ENCODE results near the gene ZDHHC11.
"Not testable (repeated sequence)": the region's sequence is repeated elsewhere in the genome, so short reads cannot be mapped to it uniquely, and the experiment has no call there.

Gene ZDHHC11

DNA sequence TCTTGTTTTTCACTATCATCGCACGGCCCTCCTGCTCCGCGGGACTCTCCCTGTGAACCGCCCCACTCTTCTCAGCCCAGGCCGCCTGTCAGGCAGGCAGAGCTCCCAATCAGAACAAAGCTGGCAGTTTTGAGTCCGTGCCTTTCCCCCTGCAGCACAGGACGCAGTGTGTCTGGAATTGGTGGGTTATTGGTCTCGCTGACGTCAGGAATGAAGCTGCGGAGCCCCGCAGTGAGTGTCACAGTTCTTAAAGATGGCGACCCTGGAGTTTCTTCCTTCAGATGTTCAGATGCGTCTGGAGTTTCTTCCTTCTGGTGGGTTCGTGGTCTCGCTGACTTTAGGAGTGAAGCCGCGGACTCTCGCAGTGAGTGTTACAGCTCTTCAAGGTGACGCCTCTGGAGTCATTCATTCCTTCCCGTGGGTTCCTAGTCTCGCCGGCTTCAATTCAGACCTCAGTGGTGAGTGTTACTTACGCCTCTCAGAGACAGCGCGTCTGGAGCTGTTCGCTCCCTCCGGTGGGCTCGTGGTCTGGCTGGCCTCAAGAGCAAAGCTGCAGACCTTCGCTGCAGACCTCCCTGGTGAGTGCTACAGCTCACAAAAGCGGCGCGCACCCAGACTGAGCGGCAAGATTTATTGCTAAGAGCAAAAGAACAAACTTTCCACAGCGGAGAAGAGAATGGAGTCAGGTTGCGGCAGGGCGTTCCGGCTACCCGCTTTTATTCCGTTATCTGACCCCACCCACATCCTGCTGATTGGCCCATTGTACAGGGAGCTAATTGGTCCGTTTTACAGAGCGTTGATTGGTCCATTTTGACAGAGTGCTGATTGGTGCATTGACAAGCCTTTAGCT lies 73.7 kb downstream of the ZDHHC11 start:
- DNase-seq (ENCODE audit: low read depth in 2 of 2), result no peak

DNA sequence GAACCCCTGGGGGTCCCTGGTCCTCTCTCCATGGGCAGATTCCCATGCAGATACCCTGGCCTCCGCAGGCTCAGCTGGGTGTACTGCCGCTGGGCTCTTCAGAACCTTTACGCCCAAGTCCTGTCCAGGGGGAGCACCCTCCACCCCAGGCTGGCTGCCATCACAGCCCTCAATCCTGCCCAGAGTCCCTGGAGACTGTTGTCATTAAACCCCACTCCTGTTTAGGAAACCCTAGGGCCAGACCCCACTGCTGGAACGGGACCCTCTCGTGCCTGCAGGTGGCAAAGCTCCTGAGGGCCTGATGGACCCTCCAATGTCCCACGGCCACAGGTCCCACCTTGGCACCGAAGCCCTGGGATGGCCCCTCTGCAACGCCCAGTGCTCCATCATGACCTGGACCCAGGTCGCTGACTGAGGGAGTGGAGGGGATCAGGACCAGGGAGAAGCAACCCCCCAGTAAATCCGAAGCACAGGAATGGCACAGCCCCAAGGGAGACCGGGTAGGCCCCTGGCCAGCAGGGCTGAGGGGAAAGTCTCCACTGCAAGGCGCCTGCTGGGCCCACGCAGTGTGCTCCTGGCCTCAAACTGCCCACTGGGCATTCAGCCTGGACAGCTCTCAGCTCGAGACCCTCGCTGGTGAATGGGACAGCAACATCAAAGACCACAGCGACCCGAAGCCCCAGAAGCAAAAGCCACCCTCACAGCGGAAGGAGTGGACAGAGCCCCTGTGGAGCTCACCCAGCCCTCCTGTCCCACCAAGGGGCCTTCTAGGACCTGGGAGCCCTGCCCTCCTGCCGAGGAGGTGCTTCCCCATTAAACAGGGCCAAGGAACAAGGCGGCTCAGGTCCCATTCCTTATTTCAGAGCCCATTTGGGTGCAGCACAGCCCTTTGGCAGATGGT lies 74.6 kb downstream of the ZDHHC11 start:
- no peak for DNase-seq (ENCODE audit: low read depth in 2 of 2)

DNA sequence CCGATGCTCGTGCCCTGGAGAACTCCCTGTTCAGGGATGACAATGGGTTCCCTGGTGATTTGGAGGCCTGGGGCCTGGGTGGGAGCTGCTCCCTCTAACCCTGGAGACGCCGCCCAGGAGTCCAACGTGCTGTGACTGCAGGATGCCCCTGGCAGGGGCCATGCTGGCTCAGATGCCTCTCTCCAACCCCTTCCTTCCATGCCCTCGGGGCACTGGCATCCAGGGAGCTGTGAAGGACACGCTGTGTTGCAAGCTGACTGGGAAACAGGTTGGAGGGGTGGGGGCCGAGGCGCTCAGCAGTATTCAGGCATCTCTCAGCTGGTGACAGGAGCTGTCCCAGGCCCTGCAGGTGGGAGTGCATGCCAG lies 75.2 kb downstream of the ZDHHC11 start:
- not testable (repeated sequence) for DNase-seq (ENCODE audit: low read depth in 2 of 2)

DNA sequence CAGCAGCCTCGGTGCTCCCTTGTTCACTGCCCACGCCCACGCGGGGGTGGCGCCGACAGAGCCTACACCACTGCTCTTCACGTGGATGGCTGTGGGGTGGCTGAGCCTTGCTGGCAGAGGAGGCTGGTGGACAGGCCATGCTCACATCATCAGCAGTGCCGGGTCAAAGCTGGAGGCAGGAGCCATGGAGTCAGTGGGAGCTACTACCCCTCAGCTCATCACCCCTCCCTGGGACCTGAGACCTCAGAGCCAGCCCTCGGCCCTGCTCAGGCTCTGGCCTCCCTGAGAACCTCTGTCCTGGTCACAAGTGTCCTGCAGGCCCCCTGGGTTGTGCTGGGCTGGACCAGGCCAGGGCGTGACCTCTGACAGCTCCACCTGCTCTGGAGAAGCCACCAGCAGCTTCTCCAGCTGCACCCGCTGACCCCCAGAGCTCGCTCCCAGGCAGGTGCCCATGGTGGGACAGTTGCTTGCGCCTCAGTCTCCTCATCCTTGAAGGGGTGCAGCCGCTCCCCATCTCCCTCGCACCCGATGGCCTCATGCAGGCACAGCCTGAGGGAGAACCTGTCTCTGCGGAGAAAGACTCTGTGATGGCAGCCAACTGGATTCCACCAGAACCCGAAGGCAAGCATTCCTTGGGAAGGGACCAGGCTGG lies 75.8 kb downstream of the ZDHHC11 start:
- not testable (repeated sequence) for DNase-seq (ENCODE audit: low read depth in 2 of 2)

DNA sequence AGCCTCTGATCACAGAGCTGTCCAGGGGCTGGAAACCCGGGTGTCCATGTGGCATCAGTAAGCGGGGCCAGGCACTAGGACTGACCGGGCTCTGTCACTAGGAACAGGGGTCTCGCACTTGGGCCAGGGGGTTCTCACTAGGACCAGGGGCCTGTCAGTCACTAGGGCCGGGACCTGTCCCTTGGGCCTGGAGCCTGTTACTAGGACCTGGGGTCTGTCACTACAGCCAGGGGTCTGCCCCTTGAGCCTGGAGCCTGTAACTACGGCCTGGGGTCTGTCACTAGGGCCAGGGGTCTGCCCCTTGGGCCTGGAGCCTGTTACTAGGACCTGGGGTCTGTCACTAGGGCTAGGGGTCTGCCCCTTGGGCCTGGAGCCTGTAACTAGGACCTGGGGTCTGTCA lies 76.5 kb downstream of the ZDHHC11 start:
- DNase-seq (ENCODE audit: low read depth in 2 of 2), result not testable (repeated sequence)

DNA sequence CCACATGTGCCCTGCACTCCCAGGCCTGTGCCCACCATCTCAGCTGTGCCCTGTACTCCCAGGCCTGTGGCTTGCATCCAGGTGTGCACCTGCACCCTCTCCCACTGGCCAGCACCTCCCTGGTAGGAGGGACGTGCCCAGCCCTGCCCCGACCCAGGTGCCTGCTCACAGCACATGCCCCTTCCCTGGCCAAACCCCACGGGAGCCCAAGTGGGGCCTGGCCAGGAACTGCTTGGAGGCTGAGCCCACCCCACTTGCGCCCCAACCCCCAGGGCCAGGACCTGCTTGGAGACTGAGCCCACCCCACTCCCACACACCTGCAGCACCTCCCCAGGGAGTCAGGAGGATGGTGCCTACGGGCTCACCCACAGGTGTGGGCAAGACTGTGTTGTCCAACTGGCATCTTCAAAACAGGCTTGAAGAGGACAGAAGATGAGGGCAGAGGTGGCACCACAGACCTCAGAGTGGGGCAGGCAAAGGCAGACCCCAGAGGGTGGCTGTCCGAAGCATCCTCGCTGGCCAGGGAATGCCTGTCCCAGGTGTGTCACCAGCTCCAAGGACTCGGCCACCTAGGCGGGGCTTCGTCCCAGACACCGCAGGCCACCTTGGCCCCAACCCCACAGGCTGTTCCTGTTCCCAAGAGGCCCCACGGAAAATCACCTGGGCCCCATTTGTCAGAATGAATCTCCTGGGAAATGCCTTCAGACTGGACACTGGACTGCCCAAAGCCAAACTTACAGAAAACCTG lies 77.1 kb downstream of the ZDHHC11 start:
- no peak for DNase-seq (ENCODE audit: low read depth in 2 of 2)

DNA sequence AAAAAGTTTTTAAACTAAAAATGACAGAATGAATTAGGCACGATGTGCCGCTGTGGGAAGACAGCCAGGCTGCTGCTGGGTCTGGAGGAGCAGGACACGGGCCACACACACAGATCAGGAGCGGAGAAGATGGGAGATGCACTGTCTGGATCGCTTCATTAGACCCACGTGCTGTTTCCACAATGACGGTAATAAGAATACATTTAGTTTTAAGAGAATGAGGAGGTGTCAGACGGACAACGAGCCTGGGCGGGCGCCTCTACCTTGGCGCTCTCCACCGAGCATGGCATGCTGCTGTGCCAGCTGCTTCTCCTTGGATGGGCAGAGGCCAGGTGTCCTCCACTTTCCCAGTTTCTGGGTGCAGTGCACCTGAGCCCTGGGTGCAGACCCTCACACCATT lies 77.9 kb downstream of the ZDHHC11 start:
- DNase-seq (ENCODE audit: low read depth in 2 of 2), result not testable (repeated sequence)

DNA sequence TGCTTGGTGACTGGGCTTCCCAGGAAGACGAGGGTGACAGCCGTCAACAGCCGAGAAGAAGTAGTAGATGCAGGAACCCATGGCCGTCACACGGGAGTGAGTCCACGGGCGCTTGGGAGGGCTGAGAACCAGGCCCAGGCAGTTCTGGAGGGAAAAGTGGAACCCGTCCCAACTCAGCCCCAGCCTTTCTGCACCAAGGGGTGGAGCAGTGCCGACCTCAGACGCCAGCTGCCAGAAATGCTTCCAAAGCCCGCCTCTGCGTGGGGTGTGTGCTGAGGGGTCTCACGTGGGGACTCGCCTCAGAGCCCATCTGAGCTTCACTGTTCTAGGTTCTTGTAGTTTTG lies 78.3 kb downstream of the ZDHHC11 start:
- DNase-seq (ENCODE audit: low read depth in 2 of 2), result not testable (repeated sequence)

DNA sequence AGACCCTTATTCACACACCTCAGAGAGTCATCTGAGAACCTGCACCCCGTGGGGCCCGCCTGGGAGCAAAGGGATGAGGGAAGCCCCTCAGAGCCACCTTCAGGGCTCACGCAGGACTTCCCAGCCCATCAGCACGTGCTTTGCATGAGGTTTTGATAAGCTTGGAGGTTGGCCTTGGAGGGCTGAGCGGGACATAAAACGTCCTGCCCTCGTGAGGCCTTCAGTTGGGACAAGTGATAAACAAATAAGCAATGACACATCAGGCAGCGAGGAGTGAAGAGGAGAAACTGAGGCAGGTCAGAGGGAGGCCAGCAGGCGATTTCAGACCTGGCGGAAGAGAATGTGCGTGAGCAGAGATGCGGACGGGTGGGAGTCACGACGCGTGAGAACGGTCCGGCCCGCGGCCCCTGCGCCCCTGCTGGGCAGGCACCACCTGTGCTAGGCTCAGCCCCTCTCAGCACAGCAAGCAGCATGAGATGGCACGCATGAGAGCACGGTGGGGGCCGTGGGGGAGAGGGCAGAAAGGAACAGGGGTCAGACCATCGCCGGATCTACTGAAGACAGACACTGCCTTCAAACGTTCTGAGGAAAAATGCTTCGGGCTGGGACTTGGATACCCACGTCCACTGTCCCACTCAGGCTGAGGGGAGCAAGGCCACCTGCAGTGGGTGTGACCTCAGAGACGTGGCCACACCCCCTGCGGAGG lies 78.8 kb downstream of the ZDHHC11 start:
- DNase-seq (ENCODE audit: low read depth in 2 of 2), result not testable (repeated sequence)

DNA sequence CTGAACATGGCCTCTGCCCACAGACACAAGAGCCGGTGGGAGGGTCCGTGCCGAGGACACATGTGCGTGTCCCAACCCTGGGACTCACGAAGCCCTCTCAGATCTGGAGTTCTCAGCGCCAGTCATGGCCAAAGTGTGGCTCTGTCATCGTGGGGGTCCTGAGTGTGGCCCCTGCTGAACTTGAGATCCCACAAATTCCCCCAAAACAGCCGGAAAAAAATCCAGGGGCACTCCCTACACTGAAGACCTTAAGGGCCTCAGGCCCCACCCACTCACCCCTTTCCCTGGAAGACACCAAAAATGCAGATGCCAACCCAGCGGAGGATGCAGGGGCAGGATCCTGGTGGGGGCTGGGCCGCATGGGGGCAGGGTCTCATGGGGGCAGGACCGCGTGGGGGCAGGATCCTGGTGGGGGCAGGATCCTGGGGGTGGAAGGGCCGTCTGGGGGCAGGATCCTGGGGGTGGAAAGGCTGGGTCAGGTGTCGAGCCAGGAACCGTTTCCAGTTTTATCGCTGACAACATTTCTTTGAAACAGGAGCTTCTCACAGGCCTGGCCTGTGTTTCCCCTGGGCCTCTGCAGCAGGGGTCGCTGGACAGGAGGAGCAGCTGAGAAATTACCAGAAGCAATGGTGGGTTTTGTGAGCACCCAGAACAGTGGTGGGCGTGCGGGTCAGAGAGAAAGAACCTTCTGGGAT lies 79.6 kb downstream of the ZDHHC11 start:
- DNase-seq (ENCODE audit: low read depth in 2 of 2), result not testable (repeated sequence)

DNA sequence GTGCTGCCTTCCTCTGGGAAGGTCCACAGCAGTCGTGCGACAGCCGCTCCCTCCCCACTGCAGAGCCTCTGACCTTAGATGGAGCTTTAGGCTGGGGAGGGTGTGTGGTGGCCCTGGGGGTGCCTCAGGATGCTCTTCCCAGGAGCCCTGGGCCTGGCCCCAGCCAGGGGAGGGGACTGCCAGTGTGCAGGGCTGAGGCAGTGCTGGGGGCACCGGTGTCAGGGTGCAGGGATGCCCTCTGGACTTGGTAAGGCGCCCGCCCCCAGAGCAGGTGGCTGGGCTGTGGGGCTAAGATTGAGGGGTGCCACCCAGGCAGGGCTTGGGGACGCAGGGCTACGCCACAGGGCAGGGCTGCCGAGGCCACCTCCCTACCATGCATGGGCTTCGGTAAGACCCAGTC lies 80.2 kb downstream of the ZDHHC11 start:
- DNase-seq (ENCODE audit: low read depth in 2 of 2), result not testable (repeated sequence)

DNA sequence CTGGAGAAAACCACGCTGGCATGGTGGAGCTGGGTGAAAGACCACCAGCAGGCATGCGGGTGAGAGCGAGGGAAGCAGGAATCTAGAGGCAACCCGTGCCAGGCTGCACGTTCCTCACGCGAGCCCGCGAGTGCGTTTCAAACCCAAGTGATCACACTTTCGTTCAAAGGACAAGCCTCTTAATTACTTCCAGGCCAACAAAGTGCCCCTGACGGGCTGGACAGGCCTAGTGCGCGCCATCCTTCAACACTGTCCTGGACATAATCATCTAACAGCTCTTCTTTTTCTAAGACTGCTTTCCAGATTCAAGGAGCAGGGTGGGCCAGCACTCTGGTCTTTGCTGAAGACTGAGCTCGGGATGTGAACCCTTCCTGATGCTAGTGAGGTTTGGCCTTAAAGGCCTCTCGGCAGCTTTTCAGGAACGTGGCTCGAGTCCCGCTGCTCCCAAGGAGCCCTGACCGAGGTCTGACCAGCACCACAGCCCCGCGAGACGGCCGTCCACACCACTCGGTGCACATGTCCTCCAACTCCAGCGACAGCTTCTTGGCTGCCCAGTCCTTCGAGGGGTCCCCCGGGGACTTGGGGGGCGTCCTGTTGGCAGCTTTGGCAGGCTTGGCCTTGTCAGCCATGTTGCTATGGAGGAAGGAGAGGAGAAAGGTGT lies 81.2 kb downstream of the ZDHHC11 start:
- not testable (repeated sequence) for DNase-seq (ENCODE audit: low read depth in 2 of 2)

DNA sequence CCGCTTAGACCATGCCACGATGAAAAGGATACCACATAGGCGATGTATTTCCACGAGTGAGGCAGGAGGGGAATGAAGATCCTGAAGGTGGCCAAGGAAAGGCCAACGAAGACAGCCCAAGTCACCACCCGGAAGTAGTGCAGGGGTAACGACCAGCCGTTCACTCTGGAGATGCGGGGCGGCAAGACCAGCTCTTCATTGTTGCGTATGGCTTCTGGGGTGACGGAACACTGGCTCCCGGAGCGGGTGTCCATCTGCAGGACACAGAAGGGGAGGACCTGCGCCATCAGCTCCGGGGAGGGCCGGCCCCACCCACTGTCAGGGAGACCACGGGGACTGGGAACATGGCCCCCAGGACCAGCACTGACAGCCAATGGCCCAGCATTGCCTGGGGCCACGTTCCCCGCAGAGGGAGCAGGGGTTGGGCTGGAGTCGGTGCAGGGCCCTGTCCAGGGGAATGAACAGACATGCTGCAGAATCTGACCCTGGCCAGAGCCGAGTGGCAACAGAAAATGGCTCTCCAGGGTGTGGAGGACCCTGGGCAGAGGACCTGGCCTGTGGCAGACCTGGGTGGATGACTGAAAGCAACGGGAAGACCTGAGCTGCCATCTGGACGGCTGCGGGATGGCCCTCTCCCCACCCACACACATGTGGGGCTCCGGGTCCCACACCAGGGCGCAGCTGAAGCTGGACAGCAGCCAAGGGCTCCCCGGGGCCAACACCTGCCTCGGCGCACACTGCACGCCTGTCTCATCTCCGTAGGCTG lies 83.9 kb downstream of the ZDHHC11 start:
- no peak for DNase-seq (ENCODE audit: low read depth in 2 of 2)

DNA sequence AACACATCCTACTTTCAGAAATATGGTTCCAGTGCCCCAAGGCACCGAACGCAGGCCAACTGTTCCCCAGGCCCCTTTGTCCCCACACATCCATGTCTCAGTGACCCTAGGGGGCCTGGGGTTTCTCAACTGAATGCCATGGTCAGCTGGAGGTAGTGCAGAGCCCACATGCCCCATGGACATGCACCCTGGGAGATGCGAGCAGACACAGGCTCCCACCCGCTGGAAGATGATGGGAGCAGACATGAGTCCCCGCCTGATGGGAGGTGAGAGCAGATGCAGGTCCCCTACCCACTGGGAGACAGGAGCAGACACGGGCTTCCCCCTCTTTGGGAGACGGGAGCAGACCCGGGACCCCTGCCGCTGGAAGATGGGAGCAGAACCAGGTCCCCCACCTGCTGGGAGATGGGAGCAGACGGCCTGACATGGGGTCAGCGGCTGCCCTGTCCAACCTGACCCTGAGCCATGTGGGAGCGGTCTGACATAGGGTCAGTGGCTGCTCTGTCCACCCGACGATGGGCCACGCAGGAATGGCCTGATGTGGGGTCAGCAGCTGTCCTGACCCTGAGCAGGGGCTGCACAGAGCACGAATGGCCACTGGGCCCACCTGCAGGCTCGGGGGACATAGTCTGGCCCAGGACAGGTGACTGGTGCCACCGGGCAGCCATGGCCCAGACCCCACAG lies 84.7 kb downstream of the ZDHHC11 start:
- no peak for DNase-seq (ENCODE audit: low read depth in 2 of 2)

DNA sequence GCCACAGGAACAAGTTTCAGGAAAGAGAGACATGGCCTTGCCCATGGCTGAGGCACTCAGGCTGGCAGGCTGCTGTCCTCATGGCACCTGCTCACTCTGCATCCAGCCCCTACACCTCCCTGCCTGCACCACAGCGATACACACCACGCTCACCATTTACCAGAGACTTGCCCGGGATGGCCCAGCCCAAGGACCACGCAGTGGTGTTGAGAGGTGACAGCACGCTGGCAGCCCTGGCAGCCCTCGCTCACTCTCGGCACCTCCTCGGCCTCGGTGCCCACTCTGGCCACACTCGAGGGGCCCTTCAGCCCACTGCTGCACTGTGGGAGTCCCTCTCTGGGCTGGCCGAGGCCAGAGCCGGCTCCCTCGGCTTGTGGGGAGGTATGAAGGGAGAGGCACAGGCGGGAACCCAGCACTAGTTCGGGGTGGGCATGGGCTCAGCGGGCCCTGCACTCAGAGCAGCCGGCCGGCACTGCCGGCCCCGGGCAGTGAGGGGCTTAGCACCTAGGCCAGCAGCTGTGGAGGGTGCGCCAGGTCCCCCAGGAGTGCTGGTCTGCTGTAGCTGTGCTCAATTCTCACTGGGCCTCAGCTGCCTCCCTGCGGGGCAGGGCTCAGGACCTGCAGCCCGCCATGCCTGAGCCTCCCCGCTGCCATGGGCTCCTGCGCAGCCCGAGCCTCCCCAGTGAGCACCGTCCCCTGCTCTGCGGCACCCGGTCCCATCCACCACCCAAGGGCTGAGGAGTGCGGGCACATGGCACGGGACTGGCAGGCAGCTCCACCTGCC lies 86.6 kb downstream of the ZDHHC11 start:
- DNase-seq (ENCODE audit: low read depth in 2 of 2), result no peak

DNA sequence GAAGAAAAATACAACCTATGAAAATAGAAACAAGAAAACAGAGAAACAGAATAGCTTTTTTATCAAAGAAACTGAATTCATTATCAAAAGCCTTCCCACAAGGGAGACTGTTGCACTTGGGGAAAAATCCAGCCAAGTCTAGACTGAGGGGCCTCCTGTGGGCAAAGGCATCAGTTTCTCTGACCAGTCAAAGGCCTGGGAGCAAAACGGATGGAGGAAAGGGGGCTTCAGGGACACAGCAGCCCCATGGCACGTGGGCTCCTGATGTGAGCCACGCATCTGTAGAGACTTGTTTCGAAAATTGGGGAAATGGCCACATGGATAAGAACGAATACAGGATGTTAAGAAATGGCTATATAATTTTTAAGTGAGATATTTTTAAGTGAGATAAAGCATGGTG lies 87.4 kb downstream of the ZDHHC11 start:
- DNase-seq (ENCODE audit: low read depth in 2 of 2), result no peak

DNA sequence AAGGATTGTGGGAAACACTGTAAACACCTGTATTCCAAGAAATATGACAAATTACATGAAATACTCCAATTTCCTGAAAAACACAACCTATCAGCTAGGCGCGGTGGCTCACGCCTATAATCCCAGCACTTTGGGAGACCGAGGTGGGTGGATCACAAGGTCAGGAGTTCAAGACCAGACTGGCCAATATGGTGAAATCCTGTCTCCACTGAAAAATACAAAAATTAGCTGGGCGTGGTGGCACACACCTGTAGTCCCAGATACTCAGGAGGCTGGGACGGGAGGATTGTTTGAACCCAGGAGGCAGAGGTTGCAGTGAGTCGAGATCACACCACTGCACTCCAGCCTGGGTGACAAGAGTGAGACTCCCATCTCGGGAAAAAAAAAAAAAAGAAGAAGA lies 87.8 kb downstream of the ZDHHC11 start:
- not testable (repeated sequence) for DNase-seq (ENCODE audit: low read depth in 2 of 2)

Measured in stimulated activated CD8-positive, alpha-beta memory T cell treated with anti-CD3 and anti-CD28 coated beads, Interleukin-2, amount 100 ng/mL, for 1 hour (primary cell).